OCI-LY7 (cell line): Measurements from ENCODE around the gene METTL24. TPM values are rescaled to one million over a fixed set of nuclear protein-coding genes. Genes with fewer than 3 reads are reported as not detected.

Experiments
- BruUV-seq: library from RNA; stranded (reverse); fragments of 400-500 nt; replicated peaks from 2 replicates; lab custom pipeline; 2021; lab: Mats Ljungman, UMichigan
- CTCF ChIA-PET: fragments of 300-600 bp; sonication (Branson Sonifier 250); formaldehyde crosslinking; loops from one replicate; lab custom pipeline; 2022; ENCODE audit warnings: antibody characterized with exemption; ENCODE audit not compliant: unreplicated experiment; lab: Charles Lee
- POLR2A ChIA-PET: fragments of 300-600 bp; sonication (Branson Sonifier 250); formaldehyde crosslinking; loops from one replicate; lab custom pipeline; 2022; ENCODE audit warnings: antibody characterized with exemption; lab: Charles Lee
- DNase-seq: peaks from one replicate; pipeline ENCODE4 v3.0.0-alpha.2; 2015; ENCODE audit warnings: low spot score
- H2AFZ ChIP-seq: fragments of 200-600 bp; sonication (generic), shearing (Covaris generic); 2 replicates; pipeline ENCODE4 v1.6.1; 2014; ENCODE audit warnings: mild to moderate bottlenecking, antibody characterized with exemption, low read length, moderate library complexity
- H3K27ac ChIP-seq: fragments of 200-600 bp; sonication (generic); 2 replicates; pipeline ENCODE4 v1.5.1; 2014; ENCODE audit warnings: mixed run types, low read depth, mild to moderate bottlenecking, moderate library complexity, low read length, inconsistent platforms; ENCODE audit not compliant: poor library complexity, severe bottlenecking
- H3K36me3 ChIP-seq: fragments of 200-600 bp; sonication (generic); 2 replicates; pipeline ENCODE4 v1.6.1; 2014; ENCODE audit warnings: mild to moderate bottlenecking, antibody characterized with exemption, low read length, moderate library complexity, mixed read lengths; ENCODE audit not compliant: insufficient read depth
- H3K4me1 ChIP-seq: fragments of 200-600 bp; sonication (generic); 2 replicates; pipeline ENCODE4 v1.5.1; 2014; ENCODE audit warnings: mild to moderate bottlenecking, low read length; ENCODE audit not compliant: insufficient read depth, poor library complexity, severe bottlenecking
- H3K4me2 ChIP-seq: fragments of 200-600 bp; sonication (generic); 2 replicates; pipeline ENCODE4 v1.6.1; 2014; ENCODE audit warnings: mild to moderate bottlenecking, low read length
- H3K4me3 ChIP-seq: fragments of 200-600 bp; sonication (generic); 2 replicates; pipeline ENCODE4 v1.5.1; 2014; ENCODE audit warnings: mild to moderate bottlenecking, low read depth, low read length; ENCODE audit not compliant: poor library complexity, severe bottlenecking
- H3K79me2 ChIP-seq: fragments of 200-600 bp; sonication (generic); 2 replicates; pipeline ENCODE4 v1.6.1; 2016; ENCODE audit warnings: low read depth, mild to moderate bottlenecking, low read length, moderate library complexity, mixed read lengths; ENCODE audit not compliant: insufficient read depth
- H3K9me2 ChIP-seq: fragments of 200-600 bp; sonication (generic); 2 replicates; pipeline ENCODE4 v1.6.1; 2016; ENCODE audit warnings: mild to moderate bottlenecking, low read length, mixed read lengths; ENCODE audit not compliant: insufficient read depth
- H3K9me3 ChIP-seq: fragments of 200-600 bp; sonication (generic); 2 replicates; pipeline ENCODE4 v1.6.1; 2014; ENCODE audit warnings: mild to moderate bottlenecking, mixed run types, low read length, mixed read lengths
- H4K20me1 ChIP-seq: fragments of 200-600 bp; sonication (generic); 2 replicates; pipeline ENCODE4 v1.6.1; 2014; ENCODE audit warnings: mild to moderate bottlenecking, antibody characterized with exemption, low read length, moderate library complexity, mixed read lengths; ENCODE audit not compliant: insufficient read depth
- CTCF ChIP-seq: fragments of 200-600 bp; sonication (generic); conservative IDR thresholded peaks from 2 replicates; pipeline ENCODE4 v1.5.1; 2014; ENCODE audit warnings: mild to moderate bottlenecking, antibody characterized with exemption, low read length, moderate library complexity, mixed read lengths
- EZH2phosphoT487 ChIP-seq: fragments of 200-600 bp; sonication (generic); IDR thresholded peaks from 2 replicates; pipeline ENCODE4 v1.6.1; 2018; ENCODE audit warnings: low read depth, borderline replicate concordance, mild to moderate bottlenecking, mixed run types, antibody characterized with exemption, low read length, moderate library complexity, mixed read lengths
- intact Hi-C: fragments of 100-400 bp; cut with micrococcal nuclease; formaldehyde crosslinking; loops from one replicate; pipeline ENCODE4 v1.10.0; 2022; ENCODE audit not compliant: unreplicated experiment
- total RNA-seq, 2 experiments: library from RNA; depleted of rRNA in 1 of 2; stranded (reverse); fragments of >200 nt in 1 of 2; shearing (Covaris generic) in 1 of 2; gene quantifications; 2 replicates each; pipeline ENCODE4 v1.2.3, GENCODE V29; 2014 to 2022

Gene METTL24
- total RNA-seq, 2 experiments from 2014 or later = not detected

DNA sequence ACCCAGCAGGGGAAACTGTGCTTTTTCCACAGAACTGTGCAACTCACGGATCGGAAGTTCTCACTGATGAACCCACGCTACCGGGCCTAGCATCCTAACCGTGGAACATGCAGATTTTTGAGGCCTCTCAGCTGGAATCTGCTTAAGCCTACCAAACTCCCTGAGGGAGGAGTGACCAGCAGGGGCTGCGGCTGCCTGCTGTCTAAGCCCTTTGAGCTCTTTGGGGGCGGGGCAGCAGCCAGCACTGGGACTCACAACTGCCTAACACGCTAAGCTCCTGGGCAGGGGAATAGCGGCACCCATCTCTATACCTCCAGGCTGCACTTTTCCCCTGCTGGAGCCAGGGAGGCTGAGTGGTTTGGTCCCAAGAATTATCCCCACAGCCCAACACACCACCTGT lies 20.4 kb upstream of the METTL24 start:
- BruUV-seq = no TSS peak
- Histone ChIP-seq H3K4me2 (no peak overlapping the region), H3K36me3 (no peaks in the 10 kb centered on the region), H3K9me2 (no peaks in the 10 kb centered on the region), H3K27ac (no peak overlapping the region), H3K4me3 (no peak overlapping the region), H2AFZ (no peak overlapping the region), H4K20me1 (no peaks in the 10 kb centered on the region), H3K4me1 (no peaks in the 10 kb centered on the region), H3K79me2 (no peaks in the 10 kb centered on the region), H3K9me3 (no peaks in the 10 kb centered on the region)
- TF ChIP-seq EZH2phosphoT487 (no peak), CTCF (no peak)
- intact Hi-C loops = no loop called here
- ChIA-PET CTCF (no interaction called here), POLR2A (no interaction called here)
- DNase-seq = no peak

DNA sequence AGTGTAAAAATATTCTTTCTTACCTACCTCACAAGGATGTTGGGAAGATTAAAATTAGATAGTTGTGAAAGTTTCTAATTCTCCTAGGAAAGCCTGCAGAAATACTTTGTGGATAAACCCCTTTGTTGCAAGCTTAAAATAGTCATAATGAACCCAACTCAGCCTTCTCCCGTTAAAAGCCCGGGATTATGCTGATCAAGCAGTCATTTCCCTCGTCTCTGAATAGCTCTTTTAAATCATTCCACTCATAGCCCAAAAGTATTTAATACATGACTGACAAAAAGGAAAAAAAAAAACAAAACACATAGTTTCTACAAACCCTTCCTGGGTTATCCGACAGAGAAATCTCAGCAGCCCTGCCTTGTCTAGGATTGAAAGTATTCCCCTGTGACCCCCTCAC lies 10.9 kb upstream of the METTL24 start:
- Histone ChIP-seq H3K27ac (no peak overlapping the region), H3K4me3 (no peak overlapping the region), H2AFZ (no peak overlapping the region), H3K4me1 (no peaks in the 10 kb centered on the region), H4K20me1 (no peaks in the 10 kb centered on the region), H3K36me3 (no peaks in the 10 kb centered on the region), H3K4me2 (no peak overlapping the region), H3K79me2 (no peaks in the 10 kb centered on the region), H3K9me3 (no peaks in the 10 kb centered on the region), H3K9me2 (no peaks in the 10 kb centered on the region)
- TF ChIP-seq CTCF (no peak), EZH2phosphoT487 (no peak)
- POLR2A ChIA-PET = interaction anchor here (0.9 kb wide), 1 partner anchor 15 kb away, joined by 3 read pairs; no protein-coding TSS in a partner anchor
- BruUV-seq = no TSS peak
- CTCF ChIA-PET = no interaction called here
- DNase-seq = no peak
- intact Hi-C loops = no loop called here

GRCh38 chr6:110368284-110368683 lies 10.1 kb upstream of the METTL24 start:
- no TSS peak for BruUV-seq
- H4K20me1 ChIP-seq = no peaks in the 10 kb centered on the region
- H3K9me3 ChIP-seq = no peaks in the 10 kb centered on the region
- H3K9me2 ChIP-seq = no peaks in the 10 kb centered on the region
- H2AFZ ChIP-seq = no peak overlapping the region
- POLR2A ChIA-PET = interaction anchor here (0.6 to 1.1 kb wide), 3 partner anchors 14 to 1649 kb away, joined by 3 to 4 read pairs (median 3); no protein-coding TSS in a partner anchor
- H3K79me2 ChIP-seq = no peaks in the 10 kb centered on the region
- intact Hi-C loops = no loop called here
- CTCF ChIA-PET = no interaction called here
- H3K4me2 ChIP-seq = no peak overlapping the region
- H3K4me3 ChIP-seq = no peak overlapping the region
- TF ChIP-seq CTCF (no peak), EZH2phosphoT487 (no peak)
- no peak overlapping the region for H3K27ac ChIP-seq
- no peak for DNase-seq
- no peaks in the 10 kb centered on the region for H3K36me3 ChIP-seq
- H3K4me1 ChIP-seq = no peaks in the 10 kb centered on the region
